Suprapubic skin (tissue), 4 donors: ENCODE data around the gene PSG3. TPM values are rescaled to one million over a fixed set of nuclear protein-coding genes. Genes with fewer than 3 reads are reported as not detected.
"Not testable (repeated sequence)": the region's sequence is repeated elsewhere in the genome, so short reads cannot be mapped to it uniquely, and the experiment has no call there.

Experiments used
- DNase-seq, 2 donors: peaks; one replicate each; pipeline ENCODE4 v3.0.0-alpha.2; 2019; ENCODE audit warnings: low spot score in 2 of 2
- H3K27ac ChIP-seq: fragments of 200-600 bp; sonication (generic); one replicate; pipeline ENCODE4 v1.5.1; 2019
- H3K27me3 ChIP-seq: fragments of 200-600 bp; sonication (generic); one replicate; pipeline ENCODE4 v1.5.1; 2019
- H3K36me3 ChIP-seq: fragments of 200-600 bp; sonication (generic); one replicate; pipeline ENCODE4 v1.5.1; 2019
- H3K4me1 ChIP-seq: fragments of 200-600 bp; sonication (generic); one replicate; pipeline ENCODE4 v1.5.1; 2019
- H3K4me3 ChIP-seq: fragments of 200-600 bp; sonication (generic); one replicate; pipeline ENCODE4 v1.5.1; 2019; ENCODE audit warnings: mild to moderate bottlenecking
- H3K9me3 ChIP-seq: fragments of 200-600 bp; sonication (generic); one replicate; pipeline ENCODE4 v1.5.1; 2019
- EP300 ChIP-seq: sonication (generic); formaldehyde crosslinking; IDR thresholded peaks from one replicate; pipeline ENCODE4 v1.6.1; 2017; ENCODE audit warnings: antibody characterized with exemption
- POLR2A ChIP-seq, 2 donors: fragments of 450-650 bp; IDR thresholded peaks; one replicate each; pipeline ENCODE4 v1.6.1; 2017; ENCODE audit warnings: antibody characterized with exemption in 2 of 2, mild to moderate bottlenecking in 2 of 2, moderate library complexity in 2 of 2
- POLR2AphosphoS5 ChIP-seq, 3 donors: sonication (generic); formaldehyde crosslinking; IDR thresholded peaks; one replicate each; pipeline ENCODE4 v1.6.1; 2017; ENCODE audit warnings: antibody characterized with exemption in 3 of 3
- WGBS: methylation state at CpG from one replicate; pipeline ENCODE4 v1.1.5; 2018; 5-methylcytosine and 5-hydroxymethylcytosine counted together
- total RNA-seq, 4 donors: library from RNA; depleted of rRNA; stranded (reverse); fragments of >200 nt; gene quantifications; one replicate each; pipeline ENCODE4 v1.1.0, GENCODE V29; 2016
- TF ChIP-seq, protein P1 (sequence below), 2 donors: fragments of 200-600 bp in 1 of 2; fragments of 450-650 bp in 1 of 2; sonication (generic) in 1 of 2; IDR thresholded peaks; one replicate each; pipeline ENCODE4 v1.5.1; 2016 to 2019; ENCODE audit warnings: antibody characterized with exemption in 2 of 2, mild to moderate bottlenecking in 1 of 2, moderate library complexity in 1 of 2

Gene PSG3
- total RNA-seq, 4 donors from 2014 or later: not detected

DNA sequence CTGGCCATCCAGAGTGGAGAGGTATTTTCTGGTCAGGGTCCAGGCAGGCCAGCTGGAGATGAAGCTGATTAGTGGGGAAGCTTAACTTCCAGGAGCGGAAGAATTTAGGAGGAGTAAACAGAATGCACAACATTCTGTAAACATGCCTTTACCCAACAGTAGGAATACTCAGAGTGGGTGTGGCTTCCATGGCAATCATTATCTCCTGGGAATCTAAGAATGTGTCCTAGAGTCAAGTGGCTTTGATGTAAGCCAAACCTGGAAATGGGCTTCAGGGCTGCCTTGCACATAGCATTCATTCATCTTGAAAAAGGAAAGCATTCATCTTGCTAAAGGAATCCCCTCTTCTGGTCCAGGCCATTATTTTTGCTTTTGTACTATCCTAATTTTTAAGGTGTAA lies 29.3 kb downstream of the PSG3 start:
- H3K9me3 ChIP-seq, H3K4me1 ChIP-seq, DNase-seq, H3K36me3 ChIP-seq, H3K4me3 ChIP-seq, H3K27ac ChIP-seq, H3K27me3 ChIP-seq: not testable (repeated sequence)
- 73% methylated on average over 1 of the region's 1 CpG for WGBS

DNA sequence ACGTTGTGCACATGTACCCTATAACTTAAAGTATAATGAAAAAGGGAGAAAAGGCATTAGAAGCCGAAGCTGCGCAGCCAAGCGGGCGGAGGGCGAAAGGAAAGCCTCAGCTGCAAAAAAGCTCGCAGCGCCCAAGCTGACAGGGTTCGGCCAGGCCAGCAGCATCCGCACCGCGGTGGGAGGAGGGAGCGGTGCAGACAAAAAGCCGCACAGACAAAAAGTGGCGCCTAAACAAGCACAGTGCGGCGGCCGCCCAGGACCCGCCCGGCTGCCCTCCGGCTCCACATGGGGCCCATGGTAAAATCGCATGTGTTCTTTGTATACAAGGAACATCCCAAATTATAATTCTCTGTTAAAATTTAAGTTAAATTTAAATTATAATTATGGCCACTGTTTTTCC lies 42.4 kb downstream of the PSG3 start:
- no peak for DNase-seq
- no peaks in the 10 kb centered on the region for H3K9me3 ChIP-seq
- TF ChIP-seq EP300 (no peak), POLR2A (IDR thresholded peaks at IDR 0.05) (no peak), POLR2AphosphoS5 (IDR thresholded peaks at IDR 0.05) (no peak)
- TF ChIP-seq, protein P1, sequence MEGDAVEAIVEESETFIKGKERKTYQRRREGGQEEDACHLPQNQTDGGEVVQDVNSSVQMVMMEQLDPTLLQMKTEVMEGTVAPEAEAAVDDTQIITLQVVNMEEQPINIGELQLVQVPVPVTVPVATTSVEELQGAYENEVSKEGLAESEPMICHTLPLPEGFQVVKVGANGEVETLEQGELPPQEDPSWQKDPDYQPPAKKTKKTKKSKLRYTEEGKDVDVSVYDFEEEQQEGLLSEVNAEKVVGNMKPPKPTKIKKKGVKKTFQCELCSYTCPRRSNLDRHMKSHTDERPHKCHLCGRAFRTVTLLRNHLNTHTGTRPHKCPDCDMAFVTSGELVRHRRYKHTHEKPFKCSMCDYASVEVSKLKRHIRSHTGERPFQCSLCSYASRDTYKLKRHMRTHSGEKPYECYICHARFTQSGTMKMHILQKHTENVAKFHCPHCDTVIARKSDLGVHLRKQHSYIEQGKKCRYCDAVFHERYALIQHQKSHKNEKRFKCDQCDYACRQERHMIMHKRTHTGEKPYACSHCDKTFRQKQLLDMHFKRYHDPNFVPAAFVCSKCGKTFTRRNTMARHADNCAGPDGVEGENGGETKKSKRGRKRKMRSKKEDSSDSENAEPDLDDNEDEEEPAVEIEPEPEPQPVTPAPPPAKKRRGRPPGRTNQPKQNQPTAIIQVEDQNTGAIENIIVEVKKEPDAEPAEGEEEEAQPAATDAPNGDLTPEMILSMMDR (IDR thresholded peaks at IDR 0.05): no peak
- no peaks in the 10 kb centered on the region for H3K4me1 ChIP-seq
- H3K4me3 ChIP-seq: no peak overlapping the region
- H3K27me3 ChIP-seq: peaks cover 25% of the 10 kb centered on the region
- H3K36me3 ChIP-seq: no peaks in the 10 kb centered on the region
- 33% methylated on average over 22 of the region's 22 CpGs for WGBS
- no peak overlapping the region for H3K27ac ChIP-seq

DNA sequence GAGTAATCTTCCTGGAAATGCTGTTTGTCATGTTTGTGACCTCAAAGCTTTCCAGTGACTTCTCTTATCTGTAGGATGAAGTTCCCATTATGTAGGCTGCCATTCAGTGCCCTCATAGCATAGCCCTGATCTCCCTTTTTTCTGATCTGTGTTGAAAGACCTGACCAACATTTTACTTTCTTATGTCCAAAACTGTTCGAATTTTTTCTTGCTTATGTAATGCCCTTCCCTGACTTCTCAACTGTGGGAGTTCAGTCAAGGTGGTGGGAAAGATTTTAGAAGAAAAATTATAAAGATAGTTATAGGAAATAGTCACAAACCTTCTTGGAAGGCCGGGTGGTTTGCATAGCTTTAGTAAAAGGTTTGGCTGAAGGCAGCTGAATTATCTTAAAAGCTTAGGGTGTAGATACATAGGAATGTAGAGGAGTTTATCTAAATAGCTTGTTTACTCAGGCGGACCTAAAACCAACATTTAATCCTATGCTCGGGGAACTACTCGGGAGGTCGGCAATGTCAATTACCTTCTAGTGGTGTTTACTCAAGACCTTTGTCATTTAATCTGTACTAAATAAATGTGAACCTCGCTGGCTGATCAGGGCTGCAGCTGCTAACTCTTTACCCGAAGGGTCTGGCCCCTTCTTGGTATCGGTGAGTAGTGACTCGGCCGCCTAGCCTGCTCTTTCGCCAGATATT lies 44.3 kb downstream of the PSG3 start:
- 82% methylated on average over 11 of the region's 12 CpGs for WGBS
- Histone ChIP-seq H3K4me3 (no peak overlapping the region), H3K27ac (no peak overlapping the region), H3K4me1 (no peaks in the 10 kb centered on the region), H3K27me3 (peaks cover 25% of the 10 kb centered on the region), H3K9me3 (no peaks in the 10 kb centered on the region), H3K36me3 (no peaks in the 10 kb centered on the region)
- no peak for DNase-seq
- TF ChIP-seq POLR2A (IDR thresholded peaks at IDR 0.05) (no peak), POLR2AphosphoS5 (IDR thresholded peaks at IDR 0.05) (no peak)

DNA sequence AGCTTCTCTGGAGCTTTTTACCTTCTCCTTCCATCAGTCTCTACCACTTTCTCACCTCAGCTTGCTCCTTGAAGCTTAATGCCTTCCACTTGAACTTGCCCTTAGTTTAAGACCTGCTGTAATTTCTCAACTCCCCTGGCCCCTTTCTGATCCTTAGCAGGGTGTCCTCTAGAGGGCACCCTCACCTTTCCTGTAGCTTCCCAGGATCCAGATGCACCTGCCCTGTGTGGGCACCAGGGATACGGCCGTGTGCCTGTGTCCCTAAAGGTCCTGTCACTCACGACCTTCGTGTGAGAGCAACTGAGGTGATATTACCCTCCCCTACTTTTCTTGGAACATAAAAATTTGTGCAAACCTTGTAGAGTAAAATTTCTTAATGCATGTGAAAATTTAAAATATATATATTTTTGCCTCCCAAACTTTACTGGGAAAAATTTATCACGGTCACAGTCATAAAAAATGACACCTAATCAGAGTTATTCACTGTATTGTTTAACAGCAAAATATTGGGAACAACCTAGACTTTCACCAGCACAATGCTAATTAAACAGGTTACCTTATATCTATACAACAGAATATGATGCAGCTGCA lies 46.4 kb downstream of the PSG3 start:
- H3K9me3 ChIP-seq: no peaks in the 10 kb centered on the region
- no peaks in the 10 kb centered on the region for H3K4me1 ChIP-seq
- no peaks in the 10 kb centered on the region for H3K36me3 ChIP-seq
- no peak overlapping the region for H3K27ac ChIP-seq
- whole genome bisulfite sequencing: 28% methylated on average over 5 of the region's 5 CpGs
- H3K27me3 ChIP-seq: peaks cover 21% of the 10 kb centered on the region
- H3K4me3 ChIP-seq: no peak overlapping the region
- TF ChIP-seq POLR2AphosphoS5 (IDR thresholded peaks at IDR 0.05) (no peak), EP300 (no peak), POLR2A (IDR thresholded peaks at IDR 0.05) (no peak)
- TF ChIP-seq, protein P1 (IDR thresholded peaks at IDR 0.05): peak in 1 of 2 donors; percentile 16
- no peak for DNase-seq

DNA sequence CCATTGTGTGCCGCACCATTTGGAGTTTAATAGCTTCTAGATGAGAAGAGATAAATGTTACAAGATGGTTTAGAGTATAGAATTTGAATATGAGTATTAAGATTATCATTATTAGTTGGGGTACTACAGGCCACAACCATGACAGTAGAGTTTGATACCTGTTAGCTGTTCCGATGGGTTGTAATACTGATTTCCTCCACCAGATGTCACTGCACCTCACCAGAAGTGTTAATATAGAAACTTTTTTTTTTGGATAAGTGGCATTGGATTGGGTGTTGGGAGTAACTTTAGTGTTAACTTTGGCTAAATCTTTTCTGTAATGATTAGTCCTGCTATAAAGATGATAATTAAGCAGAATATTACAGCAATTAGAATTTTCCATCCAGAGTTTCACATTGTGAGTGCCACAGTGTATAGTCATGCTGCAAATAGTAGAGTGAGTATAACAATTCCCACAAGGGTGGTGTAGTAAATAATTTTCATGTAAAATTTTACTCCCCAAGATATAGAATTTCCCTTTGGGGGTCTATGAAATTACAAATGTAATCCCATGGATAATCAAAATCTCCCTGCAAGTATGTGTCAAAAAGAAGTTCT lies 56.3 kb downstream of the PSG3 start:
- Histone ChIP-seq H3K27ac (no peak overlapping the region), H3K9me3 (peaks cover 33% of the 10 kb centered on the region), H3K4me1 (no peaks in the 10 kb centered on the region), H3K27me3 (no peaks in the 10 kb centered on the region), H3K36me3 (no peaks in the 10 kb centered on the region), H3K4me3 (no peak overlapping the region)
- WGBS: 90% methylated on average over 2 of the region's 2 CpGs
- no peak for DNase-seq
- TF ChIP-seq, protein P1 (IDR thresholded peaks at IDR 0.05): peak in 1 of 2 donors; percentile 31
- TF ChIP-seq EP300 (no peak), POLR2AphosphoS5 (IDR thresholded peaks at IDR 0.05) (no peak), POLR2A (IDR thresholded peaks at IDR 0.05) (no peak)

DNA sequence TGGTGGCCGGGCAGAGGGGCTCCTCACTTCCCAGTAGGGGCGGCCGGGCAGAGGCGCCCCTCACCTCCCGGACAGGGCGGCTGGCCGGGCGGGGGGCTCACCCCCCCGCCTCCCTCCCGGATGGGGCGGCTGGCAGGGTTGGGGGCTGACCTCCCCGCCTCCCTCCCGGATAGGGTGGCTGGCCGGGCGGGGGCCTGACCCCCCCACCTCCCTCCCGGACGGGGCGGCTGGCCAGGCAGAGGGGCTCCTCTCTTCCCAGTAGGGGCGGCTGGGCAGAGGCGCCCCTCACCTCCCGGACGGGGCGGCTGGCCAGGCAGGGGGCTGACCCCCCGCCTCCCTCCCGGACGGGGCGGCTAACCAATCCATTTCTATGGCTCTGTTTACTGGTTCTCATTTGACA lies 64.0 kb downstream of the PSG3 start:
- H3K4me1 ChIP-seq, DNase-seq, H3K27me3 ChIP-seq, H3K36me3 ChIP-seq, H3K4me3 ChIP-seq, H3K9me3 ChIP-seq, H3K27ac ChIP-seq: not testable (repeated sequence)
- WGBS: 97% methylated on average over 8 of the region's 27 CpGs

DNA sequence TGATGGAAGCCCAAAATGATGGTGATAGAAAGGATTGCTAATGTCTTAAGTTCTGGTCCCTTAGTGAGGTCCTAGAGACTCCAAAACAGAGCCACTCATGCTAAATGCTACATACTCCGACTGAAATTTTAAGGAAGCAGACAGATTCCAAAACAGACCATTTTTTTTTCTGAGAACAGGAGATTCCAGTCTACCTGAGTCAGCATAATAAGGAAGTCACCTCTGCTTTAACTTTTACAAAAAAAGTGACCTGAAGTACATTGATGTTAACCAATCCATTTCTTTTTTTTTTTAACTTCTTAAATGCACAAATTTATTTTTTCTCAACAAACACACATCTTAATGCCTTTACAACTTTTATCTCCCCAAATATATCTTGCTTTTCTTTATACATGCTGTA lies 65.7 kb downstream of the PSG3 start:
- not testable (repeated sequence) for H3K36me3 ChIP-seq, H3K4me3 ChIP-seq, H3K9me3 ChIP-seq, H3K27me3 ChIP-seq, H3K4me1 ChIP-seq, H3K27ac ChIP-seq, DNase-seq
- 71% methylated on average over 1 of the region's 1 CpG for WGBS

Other genes starting within 250 kb of the PSG3 start
- 1 to 10 TPM; 2.0 to 9.9 (median 3.9) TPM for gene CEACAM1, start 212.0 kb downstream of the PSG3 start, total RNA-seq
- under 1 TPM in 1 of 4 donors, not detected in 3; 0.18 TPM for gene CEACAM8, start 145.6 kb downstream of the PSG3 start, total RNA-seq
- gene PSG8, start 25.2 kb upstream of the PSG3 start, total RNA-seq: not detected
- gene PSG1, start 139.2 kb upstream of the PSG3 start, total RNA-seq: not detected
- gene PSG6, start 177.4 kb upstream of the PSG3 start, total RNA-seq: not detected
- gene PSG7, start 196.7 kb upstream of the PSG3 start, total RNA-seq: under 1 TPM in 3 of 4 donors, not detected in 1; 0.45 to 0.59 (median 0.52) TPM